H9 (cell line): Measurements from ENCODE around the gene FAM174C. TPM values are rescaled to one million over a fixed set of nuclear protein-coding genes. Genes with fewer than 3 reads are reported as not detected.
A peak's percentile ranks its signal among the peaks of the same experiment; 100 is the strongest.

Source experiments
- DNase-seq: peaks from one replicate; pipeline ENCODE4 v3.0.0-alpha.2; 2017
- H2AFZ ChIP-seq: one replicate; pipeline ENCODE4 v1.6.1; 2013; ENCODE audit warnings: mild to moderate bottlenecking, low read length, control low read depth, moderate library complexity
- H2AK5ac ChIP-seq: 2 replicates; pipeline ENCODE4 v1.6.1; 2013; ENCODE audit warnings: low read length, control low read depth, mixed read lengths; ENCODE audit not compliant: insufficient read length
- H2BK120ac ChIP-seq: one replicate; pipeline ENCODE4 v1.6.1; 2013; ENCODE audit warnings: low read depth, mild to moderate bottlenecking, low read length, control low read depth, inconsistent platforms; ENCODE audit not compliant: poor library complexity, severe bottlenecking
- H2BK12ac ChIP-seq: 2 replicates; pipeline ENCODE4 v1.6.1; 2013; ENCODE audit warnings: low read length, control low read depth, mixed read lengths, low read depth; ENCODE audit not compliant: insufficient read length
- H2BK15ac ChIP-seq: 2 replicates; pipeline ENCODE4 v1.6.1; 2013; ENCODE audit warnings: low read depth, low read length, control low read depth
- H2BK20ac ChIP-seq: one replicate; pipeline ENCODE4 v1.6.1; 2013; ENCODE audit warnings: low read depth, mild to moderate bottlenecking, low read length, control low read depth, inconsistent platforms; ENCODE audit not compliant: poor library complexity, severe bottlenecking
- H2BK5ac ChIP-seq: 2 replicates; pipeline ENCODE4 v1.6.1; 2013; ENCODE audit warnings: low read length, control low read depth, mixed read lengths; ENCODE audit not compliant: insufficient read length
- H3K14ac ChIP-seq: 2 replicates; pipeline ENCODE4 v1.6.1; 2013; ENCODE audit warnings: low read length, control low read depth; ENCODE audit not compliant: insufficient read depth
- H3K18ac ChIP-seq: 2 replicates; pipeline ENCODE4 v1.6.1; 2013; ENCODE audit warnings: low read depth, mild to moderate bottlenecking, mixed read lengths, low read length, control low read depth; ENCODE audit not compliant: insufficient read length
- H3K23ac ChIP-seq: 2 replicates; pipeline ENCODE4 v1.6.1; 2013; ENCODE audit warnings: low read length, control low read depth, mixed read lengths, low read depth; ENCODE audit not compliant: insufficient read length
- H3K23me2 ChIP-seq: 2 replicates; pipeline ENCODE4 v1.6.1; 2013; ENCODE audit warnings: low read depth, mild to moderate bottlenecking, mixed read lengths, low read length, control low read depth; ENCODE audit not compliant: insufficient read length, poor library complexity, severe bottlenecking
- H3K27ac ChIP-seq: 2 replicates; pipeline ENCODE4 v1.5.1; 2013; ENCODE audit warnings: low read length, control low read depth, mixed read lengths, low read depth; ENCODE audit not compliant: insufficient read length
- H3K27me3 ChIP-seq: 2 replicates; pipeline ENCODE4 v1.6.1; 2013; ENCODE audit warnings: low read length, control low read depth, inconsistent platforms; ENCODE audit not compliant: insufficient read depth
- H3K4ac ChIP-seq: 2 replicates; pipeline ENCODE4 v1.6.1; 2013; ENCODE audit warnings: low read depth, mild to moderate bottlenecking, control low read depth, inconsistent platforms, low read length, moderate library complexity
- H3K4me1 ChIP-seq: 2 replicates; pipeline ENCODE4 v1.6.1; 2013; ENCODE audit warnings: low read length, control low read depth, inconsistent platforms; ENCODE audit not compliant: insufficient read depth
- H3K4me2 ChIP-seq: 2 replicates; pipeline ENCODE4 v1.6.1; 2013; ENCODE audit warnings: low read length, control low read depth, mixed read lengths; ENCODE audit not compliant: insufficient read length, insufficient read depth
- H3K56ac ChIP-seq: 2 replicates; pipeline ENCODE4 v1.6.1; 2013; ENCODE audit warnings: low read depth, mild to moderate bottlenecking, mixed read lengths, low read length, control low read depth; ENCODE audit not compliant: insufficient read length
- H3K79me1 ChIP-seq: 2 replicates; pipeline ENCODE4 v1.6.1; 2013; ENCODE audit warnings: low read depth, mild to moderate bottlenecking, moderate library complexity, low read length, control low read depth, inconsistent platforms; ENCODE audit not compliant: insufficient read depth, poor library complexity, severe bottlenecking
- H3K79me2 ChIP-seq: 2 replicates; pipeline ENCODE4 v1.6.1; 2013; ENCODE audit warnings: low read length, control low read depth, inconsistent platforms; ENCODE audit not compliant: insufficient read depth
- H3K9ac ChIP-seq: 2 replicates; pipeline ENCODE4 v1.6.1; 2013; ENCODE audit warnings: low read length, control low read depth, mixed read lengths; ENCODE audit not compliant: insufficient read length; ENCODE audit errors: extremely low read depth
- H3K9me3 ChIP-seq: one replicate; pipeline ENCODE4 v1.6.1; 2013; ENCODE audit warnings: low read depth, low read length, inconsistent platforms; ENCODE audit not compliant: control insufficient read depth
- H3T11ph ChIP-seq: one replicate; pipeline ENCODE4 v1.6.1; 2013; ENCODE audit warnings: mild to moderate bottlenecking, low read length, control low read depth, inconsistent platforms
- H4K20me1 ChIP-seq: one replicate; pipeline ENCODE4 v1.6.1; 2013; ENCODE audit not compliant: control insufficient read depth, insufficient read length, insufficient read depth
- H4K5ac ChIP-seq: 2 replicates; pipeline ENCODE4 v1.6.1; 2013; ENCODE audit warnings: low read depth, mild to moderate bottlenecking, mixed read lengths, low read length, control low read depth; ENCODE audit not compliant: insufficient read length
- H4K8ac ChIP-seq: replicated peaks from 2 replicates; pipeline ENCODE4 v1.6.1; 2013; ENCODE audit warnings: low read length, control low read depth, mixed read lengths, low read depth; ENCODE audit not compliant: insufficient read length
- H4K91ac ChIP-seq: 2 replicates; pipeline ENCODE4 v1.6.1; 2013; ENCODE audit warnings: low read depth, mild to moderate bottlenecking, moderate library complexity, mixed read lengths, low read length, control low read depth; ENCODE audit not compliant: insufficient read length
- H3K27ac Mint-ChIP-seq, 3 experiments: 2 replicates in 2 of 3; 3 replicates in 1 of 3; pipeline ENCODE4 v1.8.0; 2020 to 2021; ENCODE audit warnings: mixed read lengths in 3 of 3, mild to moderate bottlenecking in 1 of 3, moderate library complexity in 1 of 3
- H3K27me3 Mint-ChIP-seq: 2 replicates; pipeline ENCODE4 v1.8.0; 2021; ENCODE audit warnings: low read depth, mild to moderate bottlenecking, moderate library complexity, mixed read lengths
- H3K36me3 Mint-ChIP-seq, 3 experiments: 2 replicates in 2 of 3; 3 replicates in 1 of 3; pipeline ENCODE4 v1.8.0; 2020 to 2021; ENCODE audit warnings: low read depth in 3 of 3, mixed read lengths in 3 of 3; ENCODE audit not compliant: insufficient read depth in 1 of 3
- H3K4me1 Mint-ChIP-seq, 2 experiments: 2 replicates each; pipeline ENCODE4 v1.8.0; 2020; ENCODE audit warnings: mixed read lengths in 2 of 2
- H3K4me3 Mint-ChIP-seq, 2 experiments: 2 replicates in 1 of 2; 3 replicates in 1 of 2; pipeline ENCODE4 v1.8.0; 2020 to 2021; ENCODE audit warnings: mild to moderate bottlenecking in 2 of 2, mixed read lengths in 2 of 2, moderate library complexity in 1 of 2
- H3K9me3 Mint-ChIP-seq, 2 experiments: 2 replicates in 1 of 2; 3 replicates in 1 of 2; pipeline ENCODE4 v1.8.0; 2020; ENCODE audit warnings: mild to moderate bottlenecking in 2 of 2, mixed read lengths in 2 of 2, moderate library complexity in 1 of 2
- CTCF ChIP-seq: fragments of 200-600 bp; sonication (generic); conservative IDR thresholded peaks from 3 replicates; pipeline ENCODE4 v1.8.0; 2021; ENCODE audit warnings: antibody characterized with exemption, mild to moderate bottlenecking
- WGBS: extraction: QIAGEN DNeasy Blood & Tissue Kit; methylation state at CpG from one replicate; pipeline ENCODE4 v1.1.7; 2013; ENCODE audit warnings: missing lambda C conversion rate, low lambda C conversion rate, mixed read lengths; ENCODE audit not compliant: insufficient read length; ENCODE audit errors: extremely low coverage; 5-methylcytosine and 5-hydroxymethylcytosine counted together
- total RNA-seq: library from RNA; stranded (reverse); gene quantifications from 2 replicates; pipeline ENCODE4 v1.2.1, GENCODE V29; 2021

The FAM174C gene
- total RNA-seq, 1 experiment from 2014 or later, result 63.0 TPM

DNA sequence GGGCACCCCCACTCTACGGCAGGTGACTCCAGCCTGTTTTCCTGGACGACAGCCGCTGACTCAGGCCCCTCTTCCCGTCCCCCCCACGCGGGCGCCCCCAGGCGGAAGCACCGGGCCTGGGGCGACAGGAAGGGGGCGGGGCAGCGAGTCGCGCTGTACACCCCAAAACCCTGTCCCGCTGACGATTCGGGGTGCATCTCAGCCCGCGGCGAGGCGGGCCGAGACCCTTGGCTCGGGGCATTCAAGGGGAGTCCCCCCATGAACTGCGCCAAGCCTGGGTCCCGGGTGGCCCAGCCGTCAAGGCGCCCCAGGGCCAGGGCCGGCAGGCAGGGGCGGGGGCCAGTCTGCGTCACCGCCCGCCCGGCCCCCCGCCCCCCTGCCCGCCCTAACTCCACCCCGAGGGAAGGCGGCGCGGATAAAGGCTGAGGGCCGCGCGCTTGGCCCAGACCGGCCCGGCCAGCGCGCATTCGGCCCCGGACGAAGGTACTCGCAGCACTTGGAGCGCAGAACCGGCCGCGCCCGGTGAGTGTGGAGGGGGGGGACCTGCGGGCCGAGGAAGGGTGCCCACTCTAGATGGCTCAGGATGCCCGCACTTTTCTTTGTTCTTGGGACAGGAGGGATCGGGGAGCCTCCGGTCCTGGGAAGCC is 27.1 kb upstream of the FAM174C start, which contains the start of gene MIDN:
Gene MIDN (plus strand): TSS at position 445 of the 647 bp plus-strand sequence. CDS start 1,714 bp downstream, outside the sequence.
- no peak within 1 kb of the TSS for H2BK20ac ChIP-seq
- no peak within 1 kb of the TSS for H3T11ph ChIP-seq
- no peaks in the 10 kb centered on the region; the same call in 1 of the 2 replicates for H3K4me1 ChIP-seq
- H2BK15ac ChIP-seq, result no peak within 1 kb of the TSS; the same call in 1 of the 2 replicates
- Mint-ChIP-seq H3K9me3 (no peaks in the 10 kb centered on the region), H3K4me1 (peaks cover 2 to 18% of the 10 kb centered on the region in 2 experiments), H3K36me3 (peaks cover 4 to 20% (median 8%) of the 10 kb centered on the region in 3 experiments; a peak in 6 of 7 replicates), H3K27ac (peak within 1 kb of the TSS; percentile 82 to 96 (median 95); a peak in 5 of 7 replicates), H3K27me3 (no peaks in the 10 kb centered on the region), H3K4me3 (peak within 1 kb of the TSS; percentile 81 to 88)
- no peak within 1 kb of the TSS for H4K8ac ChIP-seq
- no peak within 1 kb of the TSS for H3K23ac ChIP-seq
- H3K27ac ChIP-seq, result no peak within 1 kb of the TSS
- peak within 1 kb of the TSS; percentile 90; the same call in 1 of the 2 replicates for H3K14ac ChIP-seq
- H3K79me1 ChIP-seq, result no peaks in the 10 kb centered on the region
- H2BK5ac ChIP-seq, result no peak within 1 kb of the TSS
- peaks cover 12% of the 10 kb centered on the region for H3K23me2 ChIP-seq
- peak within 1 kb of the TSS; percentile 59 for H3K9ac ChIP-seq
- DNase-seq, result peak; percentile 86
- peak; percentile 63 for TF ChIP-seq CTCF
- no peaks in the 10 kb centered on the region for H3K9me3 ChIP-seq
- H4K20me1 ChIP-seq, result no peaks in the 10 kb centered on the region
- H3K56ac ChIP-seq, result no peak within 1 kb of the TSS
- H4K5ac ChIP-seq, result no peak within 1 kb of the TSS
- H3K4ac ChIP-seq, result no peak within 1 kb of the TSS; the same call in 1 of the 2 replicates
- no peak within 1 kb of the TSS for H2BK12ac ChIP-seq
- no CpG with 5 or more reads among the region's 60 CpGs for WGBS
- peaks cover 11% of the 10 kb centered on the region; the same call in 1 of the 2 replicates for H3K79me2 ChIP-seq
- no peaks in the 10 kb centered on the region for H3K27me3 ChIP-seq
- H3K18ac ChIP-seq, result peak within 1 kb of the TSS; percentile 94
- peak within 1 kb of the TSS; percentile 64 for H2BK120ac ChIP-seq
- no peak within 1 kb of the TSS for H2AFZ ChIP-seq
- H3K4me2 ChIP-seq, result peak within 1 kb of the TSS; percentile 4
- no peak within 1 kb of the TSS for H4K91ac ChIP-seq
- H2AK5ac ChIP-seq, result no peak within 1 kb of the TSS
